ENCODE data around the gene FBXL19.

- TF ChIP-seq CTCF (IDR thresholded peaks at IDR 0.05 in 8 of 11, conservative IDR thresholded peaks at IDR 0.05 in 3 of 11), result no peak
- no peak for TF ChIP-seq POLR2AphosphoS5 (IDR thresholded peaks at IDR 0.05)
Observed at GRCh38 chr16:30996324-30996984, 73.1 kb downstream of the FBXL19 start.
